Measurements from ENCODE around the gene CALU. TPM values are rescaled to one million over a fixed set of nuclear protein-coding genes. Genes with fewer than 3 reads are reported as not detected.

The CALU gene
- total and polyA plus RNA-seq, 7 donors, result 52.0 to 236 (median 88.9) TPM

- no peaks in the 10 kb centered on the region for H3K27me3 ChIP-seq (ENCODE audit: insufficient read depth in 3 of 3, low read length in 2 of 3)
- intact Hi-C loops (cut with DNase I), result loop anchor here (1.0 to 5.0 kb wide), 2 partner anchors 33 to 86 kb away; no protein-coding TSS in a partner anchor
- no peaks in the 10 kb centered on the region for H3K9me3 ChIP-seq
- DNase-seq (peak in 1 of 2 donors; percentile 58), ATAC-seq (peak; percentile 51 to 61 (median 60))
- 50 to 59% (median 52%) methylated on average over 3 of the region's 3 CpGs for WGBS, 3 donors
- H3K27ac ChIP-seq, result no peak overlapping the region
- peak; percentile 38 for TF ChIP-seq CTCF (IDR thresholded peaks at IDR 0.05)
- H3K4me3 ChIP-seq, result no peak overlapping the region
- peaks cover 20% of the 10 kb centered on the region for H3K4me1 ChIP-seq
- no peaks in the 10 kb centered on the region for H3K36me3 ChIP-seq (ENCODE audit: insufficient read depth in 1 of 2, low read depth in 1 of 2)
These were observed 54.9 kb downstream of the CALU start for GRCh38 chr7:128794020-128794419.

GRCh38 chr7:128794436-128794835, 55.3 kb downstream of the CALU start:
- peaks cover 20% of the 10 kb centered on the region for H3K4me1 ChIP-seq
- WGBS, 3 donors, result 89 to 98% (median 90%) methylated on average over 6 to 8 of the region's 8 CpGs
- no peak overlapping the region for H3K27ac ChIP-seq
- DNase-seq (no peak), ATAC-seq (no peak)
- H3K4me3 ChIP-seq, result no peak overlapping the region
- no peaks in the 10 kb centered on the region for H3K27me3 ChIP-seq (ENCODE audit: insufficient read depth in 3 of 3, low read length in 2 of 3)
- intact Hi-C loops (cut with DNase I), result loop anchor here (1.0 to 5.0 kb wide), 2 partner anchors 33 to 86 kb away; no protein-coding TSS in a partner anchor
- no peaks in the 10 kb centered on the region for H3K9me3 ChIP-seq
- H3K36me3 ChIP-seq (ENCODE audit: insufficient read depth in 1 of 2, low read depth in 1 of 2), result no peaks in the 10 kb centered on the region
- TF ChIP-seq CTCF (IDR thresholded peaks at IDR 0.05), result no peak

- Histone ChIP-seq H3K9me3 (no peaks in the 10 kb centered on the region), H3K4me1 (peaks cover 20% of the 10 kb centered on the region), H3K4me3 (no peak overlapping the region), H3K27ac (no peak overlapping the region), H3K27me3 (ENCODE audit: insufficient read depth in 3 of 3, low read length in 2 of 3) (no peaks in the 10 kb centered on the region), H3K36me3 (ENCODE audit: insufficient read depth in 1 of 2, low read depth in 1 of 2) (no peaks in the 10 kb centered on the region)
- intact Hi-C loops (cut with DNase I), result no loop called here
- TF ChIP-seq CTCF (IDR thresholded peaks at IDR 0.05), result no peak
- WGBS, 3 donors, result 84 to 86% (median 85%) methylated on average over 4 of the region's 4 CpGs
- ATAC-seq (no peak), DNase-seq (no peak)
These were observed 56.0 kb downstream of the CALU start for GRCh38 chr7:128795129-128795528.

GRCh38 chr7:128796327-128796726, 57.2 kb downstream of the CALU start:
- TF ChIP-seq CTCF (IDR thresholded peaks at IDR 0.05), result no peak
- Histone ChIP-seq H3K27ac (peak overlapping the region; percentile 69), H3K36me3 (ENCODE audit: insufficient read depth in 1 of 2, low read depth in 1 of 2) (peaks cover 3 to 4% of the 10 kb centered on the region in 2 donors), H3K9me3 (no peaks in the 10 kb centered on the region), H3K27me3 (ENCODE audit: insufficient read depth in 3 of 3, low read length in 2 of 3) (no peaks in the 10 kb centered on the region), H3K4me1 (peaks cover 18% of the 10 kb centered on the region), H3K4me3 (no peak overlapping the region)
- peak in 3 of 4 donors; percentile 56 to 76 (median 71) for ATAC-seq
- DNase-seq, result no peak
- intact Hi-C loops (cut with DNase I), result no loop called here
- 29 to 51% (median 36%) methylated on average over 5 of the region's 5 CpGs for WGBS, 3 donors

GRCh38 chr7:128799451-128799850, 60.3 kb downstream of the CALU start:
- Histone ChIP-seq H3K27me3 (ENCODE audit: insufficient read depth in 3 of 3, low read length in 2 of 3) (no peaks in the 10 kb centered on the region), H3K36me3 (ENCODE audit: insufficient read depth in 1 of 2, low read depth in 1 of 2) (peaks cover 3 to 8% of the 10 kb centered on the region in 2 donors), H3K4me3 (no peak overlapping the region), H3K27ac (no peak overlapping the region), H3K9me3 (no peaks in the 10 kb centered on the region), H3K4me1 (peaks cover 2% of the 10 kb centered on the region)
- DNase-seq (no peak), ATAC-seq (no peak)
- 86 to 91% (median 89%) methylated on average over 2 of the region's 2 CpGs for WGBS, 3 donors
- TF ChIP-seq CTCF (IDR thresholded peaks at IDR 0.05), result no peak
- intact Hi-C loops (cut with DNase I), result no loop called here

Data from psoas muscle (tissue), 8 donors.